HepG2 (cell line): ENCODE measurements around the gene TRIM54. TPM values are rescaled to one million over a fixed set of nuclear protein-coding genes. Genes with fewer than 3 reads are reported as not detected.
A peak's percentile ranks its signal among the peaks of the same experiment; 100 is the strongest.

ENCODE experiments used
- ARNT2 ChIP-seq: sonication (generic); formaldehyde crosslinking; IDR thresholded peaks from 2 replicates; pipeline ENCODE4 v1.8.0; 2022; ENCODE audit warnings: mild to moderate bottlenecking, low read depth, missing genetic modification reagents, moderate library complexity
- ATAD3A ChIP-seq: sonication (generic); formaldehyde crosslinking; IDR thresholded peaks from 2 replicates; pipeline ENCODE4 v1.4.0; 2020; ENCODE audit warnings: missing genetic modification reagents
- EED ChIP-seq: sonication (generic); formaldehyde crosslinking; IDR thresholded peaks from 2 replicates; pipeline ENCODE4 v1.5.0; 2020; ENCODE audit warnings: mild to moderate bottlenecking, missing genetic modification reagents
- FOXA3 ChIP-seq: IDR thresholded peaks from 2 replicates; pipeline ENCODE4 v1.6.1; 2016; ENCODE audit warnings: missing genetic modification reagents, missing compliant biosample characterization
- MBNL3 ChIP-seq: fragments of 250-450 bp; sonication (Bioruptor Pico); conservative IDR thresholded peaks from 2 replicates; pipeline ENCODE4 v1.8.0; 2022; ENCODE audit warnings: mild to moderate bottlenecking, inconsistent platforms
- PLSCR1 ChIP-seq: sonication (generic); formaldehyde crosslinking; IDR thresholded peaks from 2 replicates; pipeline ENCODE4 v1.5.0; 2020; ENCODE audit warnings: missing genetic modification reagents, mild to moderate bottlenecking, borderline replicate concordance
- SMYD3 ChIP-seq: sonication (generic); formaldehyde crosslinking; IDR thresholded peaks from 2 replicates; pipeline ENCODE4 v1.8.1; 2023; ENCODE audit warnings: mild to moderate bottlenecking, missing genetic modification reagents
- SP140L ChIP-seq: sonication (generic); formaldehyde crosslinking; IDR thresholded peaks from 2 replicates; pipeline ENCODE4 v1.4.0; 2020; ENCODE audit warnings: missing genetic modification reagents, borderline replicate concordance
- STAT5B ChIP-seq: sonication (generic); formaldehyde crosslinking; IDR thresholded peaks from 2 replicates; pipeline ENCODE4 v1.4.0; 2020; ENCODE audit warnings: missing genetic modification reagents
- SYNCRIP ChIP-seq: fragments of 200-400 bp; formaldehyde crosslinking; IDR thresholded peaks from 2 replicates; pipeline ENCODE4 v1.6.1; 2018; ENCODE audit warnings: mild to moderate bottlenecking, low read depth, low read length; ENCODE audit not compliant: insufficient read depth
- TOE1 ChIP-seq: sonication (generic); formaldehyde crosslinking; IDR thresholded peaks from 2 replicates; pipeline ENCODE4 v1.4.0; 2020; ENCODE audit warnings: mild to moderate bottlenecking, missing genetic modification reagents
- YY1 ChIP-seq: IDR thresholded peaks from 2 replicates; pipeline ENCODE4 v1.6.1; 2011; ENCODE audit warnings: low read length, low read depth, moderate library complexity, mild to moderate bottlenecking; ENCODE audit not compliant: insufficient read depth, insufficient replicate concordance
- ZBTB14 ChIP-seq: sonication (generic); formaldehyde crosslinking; IDR thresholded peaks from 2 replicates; pipeline ENCODE4 v1.4.0; 2020; ENCODE audit warnings: missing genetic modification reagents
- ZBTB21 ChIP-seq: sonication (generic); formaldehyde crosslinking; IDR thresholded peaks from 2 replicates; pipeline ENCODE4 v1.4.0; 2020; ENCODE audit warnings: missing genetic modification reagents
- ZBTB25 ChIP-seq: IDR thresholded peaks from 2 replicates; pipeline ENCODE4 v1.6.1; 2018; ENCODE audit warnings: missing genetic modification reagents
- ZBTB44 ChIP-seq: sonication (generic); formaldehyde crosslinking; IDR thresholded peaks from 2 replicates; pipeline ENCODE4 v1.4.0; 2020; ENCODE audit warnings: missing genetic modification reagents
- ZNF232 ChIP-seq: sonication (generic); formaldehyde crosslinking; IDR thresholded peaks from 2 replicates; pipeline ENCODE4 v1.4.0; 2020; ENCODE audit warnings: missing genetic modification reagents, borderline replicate concordance
- ZNF333 ChIP-seq: sonication (generic); formaldehyde crosslinking; IDR thresholded peaks from 2 replicates; pipeline ENCODE4 v1.4.0; 2020; ENCODE audit warnings: mild to moderate bottlenecking, missing genetic modification reagents, borderline replicate concordance
- ZNF556 ChIP-seq: sonication (generic); formaldehyde crosslinking; IDR thresholded peaks from 2 replicates; pipeline ENCODE4 v1.4.0; 2020; ENCODE audit warnings: mild to moderate bottlenecking, missing genetic modification reagents, borderline replicate concordance
- ZNF616 ChIP-seq: sonication (generic); formaldehyde crosslinking; IDR thresholded peaks from 2 replicates; pipeline ENCODE4 v1.5.0; 2020; ENCODE audit warnings: low read depth, mild to moderate bottlenecking, missing genetic modification reagents
- ZNF891 ChIP-seq: sonication (generic); formaldehyde crosslinking; IDR thresholded peaks from 2 replicates; pipeline ENCODE4 v1.5.0; 2020; ENCODE audit warnings: mild to moderate bottlenecking, missing genetic modification reagents
- ZSCAN21 ChIP-seq: sonication (generic); formaldehyde crosslinking; IDR thresholded peaks from 2 replicates; pipeline ENCODE4 v1.8.0; 2022; ENCODE audit warnings: mild to moderate bottlenecking, missing genetic modification reagents, moderate library complexity, borderline replicate concordance
- polyA plus RNA-seq, 8 experiments: library from polyadenylated mRNA; depleted of rRNA in 3 of 8; stranded (reverse) in 7 of 8; unstranded in 1 of 8; fragments of >200 nt; fragmentation: Illumina TruSeq in 4 of 8; extraction: Trizol in 4 of 8; gene quantifications; 2 replicates each; pipeline versions ENCODE4 v1.2.1 to v1.2.3, GENCODE V29; 2011 to 2016; ENCODE audit warnings: low read depth in 4 of 8, missing spikeins in 1 of 8, mixed read lengths in 1 of 8; ENCODE audit not compliant: insufficient read depth in 1 of 8
- total RNA-seq, 5 experiments: library from RNA; depleted of rRNA; stranded (reverse); fragments of >200 nt; fragmentation: Illumina TruSeq; extraction: Trizol; gene quantifications; 2 replicates each; pipeline ENCODE4 v1.2.3, GENCODE V29; 2016; ENCODE audit warnings: low read depth in 1 of 5
- TF ChIP-seq, protein P1 (sequence below): sonication (generic); formaldehyde crosslinking; IDR thresholded peaks from 2 replicates; pipeline ENCODE4 v1.8.0; 2022; ENCODE audit warnings: missing genetic modification reagents, mild to moderate bottlenecking, inconsistent platforms, borderline replicate concordance

Gene TRIM54
- total and polyA plus RNA-seq, 2 of the 13 experiments (the other 11 are each of a cell fraction or from before 2014, with no cell fraction given) = 0.07 to 0.13 TPM

DNA sequence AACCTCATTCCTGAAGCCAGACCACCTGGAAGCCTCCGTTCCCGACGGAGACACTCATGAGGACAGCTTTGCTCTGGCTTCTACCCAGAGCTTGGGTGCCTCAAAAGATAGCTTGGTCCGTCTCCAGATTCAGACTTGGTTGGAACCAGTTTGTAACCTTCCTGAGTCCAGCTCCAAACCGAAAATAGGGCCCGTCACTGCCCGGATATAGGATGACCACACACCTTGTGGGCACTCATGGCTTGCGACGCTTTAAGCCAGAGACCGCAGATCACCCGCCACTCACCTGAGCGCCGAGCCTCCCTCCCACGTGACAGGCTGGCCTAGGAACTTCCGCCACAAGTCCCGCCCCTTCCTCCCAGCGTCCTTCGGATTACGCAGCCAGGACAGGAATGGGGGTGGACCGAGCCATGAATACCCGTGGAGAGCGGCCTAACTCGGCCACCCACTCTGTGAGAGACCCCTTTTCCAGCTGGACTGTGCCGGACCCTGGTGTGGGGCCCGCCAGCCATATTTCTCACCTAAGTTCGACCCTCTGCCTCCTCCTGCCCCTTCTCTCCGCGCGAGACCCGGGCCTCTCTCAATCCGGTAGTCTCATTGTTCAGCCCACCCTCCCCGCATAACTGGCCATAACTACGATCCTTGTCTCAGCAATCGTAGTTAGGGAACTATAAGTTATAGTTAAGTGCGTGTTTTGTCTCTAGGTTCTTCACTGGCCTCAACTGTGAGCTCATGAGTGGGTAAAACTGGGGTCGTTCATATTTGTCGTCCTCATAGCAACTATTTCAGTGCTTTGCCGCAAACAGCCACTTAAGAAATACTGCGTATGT is 40.8 kb downstream of the TRIM54 start, which contains the start of gene MPV17 (continued):
- TF ChIP-seq PLSCR1 (CRISPR knock-in tag) (no peak), ZNF556 (CRISPR knock-in tag) (0 out of 2 replicates have a peak, but pooled peaks have one; percentile 44), ZBTB25 (CRISPR knock-in tag) (peak; percentile 84; the same call in 1 of the 2 replicates), EED (peak; percentile 58; the same call in 1 of the 2 replicates), ZSCAN21 (CRISPR knock-in tag) (peak; percentile 97), ARNT2 (CRISPR knock-in tag) (peak; percentile 82), FOXA3 (CRISPR knock-in tag) (peak; percentile 62; the same call in 1 of the 2 replicates), ZNF891 (CRISPR knock-in tag) (peak; percentile 91), SYNCRIP (no peak), MBNL3 (CRISPR knock-in tag) (no peak), SMYD3 (CRISPR knock-in tag) (0 out of 2 replicates have a peak, but pooled peaks have one; percentile 96), ZBTB21 (CRISPR knock-in tag) (peak; percentile 30; the same call in 1 of the 2 replicates), YY1 (peak; percentile 89), ATAD3A (CRISPR knock-in tag) (no peak), ZNF232 (no peak), ZNF333 (CRISPR knock-in tag) (0 out of 2 replicates have a peak, but pooled peaks have one; percentile 45), TOE1 (CRISPR knock-in tag) (no peak), STAT5B (CRISPR knock-in tag) (peak; percentile 79; the same call in 1 of the 2 replicates), SP140L (CRISPR knock-in tag) (peak; percentile 62; the same call in 1 of the 2 replicates), ZNF616 (CRISPR knock-in tag) (no peak; the same call in 1 of the 2 replicates), ZBTB44 (CRISPR knock-in tag) (no peak; the same call in 1 of the 2 replicates), ZBTB14 (peak; percentile 29; the same call in 1 of the 2 replicates)
- TF ChIP-seq, protein P1, sequence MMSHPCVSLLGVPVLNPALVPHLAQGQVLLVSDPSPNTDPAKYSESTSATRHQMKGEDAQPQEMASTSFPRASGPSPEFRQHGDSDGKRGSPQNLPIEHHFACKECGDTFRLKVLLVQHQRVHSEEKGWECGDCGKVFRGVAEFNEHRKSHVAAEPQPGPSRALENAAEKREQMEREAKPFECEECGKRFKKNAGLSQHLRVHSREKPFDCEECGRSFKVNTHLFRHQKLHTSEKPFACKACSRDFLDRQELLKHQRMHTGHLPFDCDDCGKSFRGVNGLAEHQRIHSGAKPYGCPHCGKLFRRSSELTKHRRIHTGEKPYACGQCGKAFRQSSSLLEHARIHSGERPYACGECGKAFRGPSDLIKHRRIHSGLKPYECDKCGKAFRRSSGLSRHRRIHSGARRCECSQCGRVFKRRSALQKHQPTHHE (CRISPR knock-in tag) = peak; percentile 52; the same call in 1 of the 2 replicates
